Erythroblast (primary cell): Measurements from ENCODE around the gene WDR20.

Experiments used
- GATA1 ChIP-seq: IDR thresholded peaks from 2 replicates; pipeline ENCODE4 v1.6.1; 2011; ENCODE audit warnings: low read depth, mild to moderate bottlenecking, control low read depth, low read length, moderate library complexity
- POLR2A ChIP-seq: IDR thresholded peaks from 2 replicates; pipeline ENCODE4 v1.6.1; 2011; ENCODE audit warnings: mild to moderate bottlenecking, low read length

DNA sequence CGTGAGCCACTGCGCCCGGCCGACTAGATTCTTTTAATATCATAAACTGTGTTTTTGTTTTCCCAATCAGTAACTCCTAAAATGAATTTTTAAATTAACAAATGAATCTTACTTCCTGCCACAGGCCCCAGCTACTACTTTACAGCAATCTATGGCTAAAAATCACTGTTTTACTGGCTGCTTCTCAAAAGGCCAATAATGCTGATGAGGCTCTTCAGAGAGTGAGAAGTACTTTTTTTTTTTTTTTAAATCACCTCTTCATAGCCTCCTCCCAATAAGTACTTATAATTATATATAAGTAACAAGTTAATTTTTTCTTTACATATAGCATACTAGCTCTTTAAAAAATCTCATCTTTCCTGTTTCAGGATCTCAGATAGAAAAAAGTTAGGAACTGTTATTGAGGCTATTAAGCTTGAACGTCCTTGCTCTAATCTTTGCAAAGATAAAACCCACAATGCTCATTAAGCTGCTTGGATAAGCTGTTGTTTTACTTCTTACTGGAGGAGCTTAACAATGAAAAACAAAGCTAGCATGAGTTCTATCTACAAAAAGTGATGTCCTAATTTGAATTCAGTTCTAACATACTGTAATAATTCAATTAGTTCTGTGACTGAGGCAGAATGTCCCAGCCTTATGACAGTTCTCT lies 12.8 kb upstream of the WDR20 start:
- TF ChIP-seq POLR2A (no peak), GATA1 (no peak)
